ENCODE data around the gene SMIM41.

SMIM41 gene

GRCh38 chr12:52079576-52080402 is at the start of gene SMIM41:
SMIM41 (plus strand) TSS chr12:52079704; CDS start chr12:52079780, 76 bp downstream.
- H3K4me1 ChIP-seq (ENCODE audit: low read length) = peaks cover 18% of the 10 kb centered on the region
- no peaks in the 10 kb centered on the region for H3K9me3 ChIP-seq (replicated peaks; ENCODE audit: insufficient read depth, low read length)
- H3K4me3 ChIP-seq (ENCODE audit: low read length) = no peak within 1 kb of the TSS
- H3K27me3 ChIP-seq (replicated peaks; ENCODE audit: insufficient read depth, low read length) = no peaks in the 10 kb centered on the region
- peaks cover 18% of the 10 kb centered on the region; the same call in 1 of the 2 replicates for H3K79me2 ChIP-seq (ENCODE audit: low read length)
- H3K4me2 ChIP-seq (ENCODE audit: low read depth, low read length) = no peak within 1 kb of the TSS
- no peak for DNase-seq
- H3K9me2 ChIP-seq (replicated peaks; ENCODE audit: insufficient read depth, low read length) = no peaks in the 10 kb centered on the region
- H2AFZ ChIP-seq (ENCODE audit: low read length) = no peak within 1 kb of the TSS
- no peak within 1 kb of the TSS for H3K27ac ChIP-seq (ENCODE audit: low read length)
- no peaks in the 10 kb centered on the region for H3K36me3 ChIP-seq (replicated peaks; ENCODE audit: insufficient read depth, low read length)
- H3K9ac ChIP-seq (ENCODE audit: low read length) = no peak within 1 kb of the TSS
- no peaks in the 10 kb centered on the region for H3F3A ChIP-seq (ENCODE audit: insufficient read depth, low read length)
- no peaks in the 10 kb centered on the region for H4K20me1 ChIP-seq (ENCODE audit: insufficient read depth, low read length)
- TF ChIP-seq EZH2phosphoT487 (IDR thresholded peaks at IDR 0.05; ENCODE audit: low read length) (no peak), EZH2 (optimal IDR thresholded peaks at IDR 0.05; ENCODE audit: low read depth, low read length) (no peak), CTCF (IDR thresholded peaks at IDR 0.05; ENCODE audit: low read length) (no peak)

- H3K9me3 ChIP-seq (replicated peaks; ENCODE audit: insufficient read depth, low read length) = no peaks in the 10 kb centered on the region
- H3K4me1 ChIP-seq (ENCODE audit: low read length) = peaks cover 13% of the 10 kb centered on the region
- peak overlapping the region; percentile 54 for H2AFZ ChIP-seq (ENCODE audit: low read length)
- H3K9ac ChIP-seq (ENCODE audit: low read length) = peak overlapping the region; percentile 58
- H3K9me2 ChIP-seq (replicated peaks; ENCODE audit: insufficient read depth, low read length) = no peaks in the 10 kb centered on the region
- no peak for DNase-seq
- TF ChIP-seq CTCF (IDR thresholded peaks at IDR 0.05; ENCODE audit: low read length) (no peak), EZH2phosphoT487 (IDR thresholded peaks at IDR 0.05; ENCODE audit: low read length) (no peak), EZH2 (optimal IDR thresholded peaks at IDR 0.05; ENCODE audit: low read depth, low read length) (no peak)
- peak overlapping the region; percentile 78 for H3K4me2 ChIP-seq (ENCODE audit: low read depth, low read length)
- peak overlapping the region; percentile 43 for H3K4me3 ChIP-seq (ENCODE audit: low read length)
- H3K36me3 ChIP-seq (replicated peaks; ENCODE audit: insufficient read depth, low read length) = no peaks in the 10 kb centered on the region
- peaks cover 31% of the 10 kb centered on the region for H3F3A ChIP-seq (ENCODE audit: insufficient read depth, low read length)
- H3K79me2 ChIP-seq (ENCODE audit: low read length) = no peaks in the 10 kb centered on the region
- peaks cover 19% of the 10 kb centered on the region for H3K27me3 ChIP-seq (replicated peaks; ENCODE audit: insufficient read depth, low read length)
- H4K20me1 ChIP-seq (ENCODE audit: insufficient read depth, low read length) = no peaks in the 10 kb centered on the region
- peak overlapping the region; percentile 36; the same call in 1 of the 2 replicates for H3K27ac ChIP-seq (ENCODE audit: low read length)
Measured at GRCh38 chr12:52032446-52032803, 47.1 kb upstream of the SMIM41 start.

DNA sequence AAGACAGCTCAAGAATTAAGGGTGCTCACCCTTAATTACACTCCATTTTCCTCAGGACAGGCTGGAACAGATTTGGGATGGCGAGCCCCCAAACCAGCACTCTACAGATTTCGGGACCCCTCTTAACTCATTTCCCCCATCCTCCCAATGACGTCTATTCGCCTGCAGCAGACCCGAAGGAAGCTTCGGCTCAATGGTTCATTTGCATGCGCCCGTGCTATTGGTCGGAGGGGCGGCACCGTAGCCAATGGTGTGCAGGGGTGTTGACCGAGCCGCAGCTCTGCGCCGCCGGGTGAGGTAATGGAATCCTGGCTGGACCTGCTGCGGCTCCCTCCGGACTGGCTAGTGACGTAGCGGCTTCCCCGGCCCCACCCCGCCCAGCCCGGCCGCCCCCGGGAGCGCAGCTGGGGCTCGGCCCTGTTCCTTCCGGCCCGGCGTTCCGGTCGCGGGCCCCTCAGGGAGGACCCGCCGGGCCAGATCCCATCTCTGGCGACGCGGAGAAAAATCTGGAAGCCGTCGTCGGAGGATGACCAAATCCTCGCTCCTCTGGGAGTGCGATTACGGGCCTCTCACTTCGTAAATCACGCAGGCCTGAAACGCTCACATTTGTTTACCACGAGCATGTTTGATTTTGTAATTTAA is 46.6 kb upstream of the SMIM41 start:
- H3K36me3 ChIP-seq (replicated peaks; ENCODE audit: insufficient read depth, low read length) = no peaks in the 10 kb centered on the region
- DNase-seq = peak; percentile 92
- peak overlapping the region; percentile 54 for H2AFZ ChIP-seq (ENCODE audit: low read length)
- no peaks in the 10 kb centered on the region for H4K20me1 ChIP-seq (ENCODE audit: insufficient read depth, low read length)
- TF ChIP-seq CTCF (IDR thresholded peaks at IDR 0.05; ENCODE audit: low read length) = no peak
- TF ChIP-seq EZH2 (optimal IDR thresholded peaks at IDR 0.05; ENCODE audit: low read depth, low read length) = no peak
- no peak for TF ChIP-seq EZH2phosphoT487 (IDR thresholded peaks at IDR 0.05; ENCODE audit: low read length)
- peak overlapping the region; percentile 36; the same call in 1 of the 2 replicates for H3K27ac ChIP-seq (ENCODE audit: low read length)
- no peaks in the 10 kb centered on the region for H3K79me2 ChIP-seq (ENCODE audit: low read length)
- peaks cover 19% of the 10 kb centered on the region for H3K27me3 ChIP-seq (replicated peaks; ENCODE audit: insufficient read depth, low read length)
- peaks cover 13% of the 10 kb centered on the region for H3K4me1 ChIP-seq (ENCODE audit: low read length)
- H3K9ac ChIP-seq (ENCODE audit: low read length) = peak overlapping the region; percentile 69
- H3K4me2 ChIP-seq (ENCODE audit: low read depth, low read length) = peak overlapping the region; percentile 78
- no peaks in the 10 kb centered on the region for H3K9me2 ChIP-seq (replicated peaks; ENCODE audit: insufficient read depth, low read length)
- no peaks in the 10 kb centered on the region for H3K9me3 ChIP-seq (replicated peaks; ENCODE audit: insufficient read depth, low read length)
- peak overlapping the region; percentile 54 for H3K4me3 ChIP-seq (ENCODE audit: low read length)
- H3F3A ChIP-seq (ENCODE audit: insufficient read depth, low read length) = peaks cover 34% of the 10 kb centered on the region
